ENCODE measurements around the gene PASK.

DNA sequence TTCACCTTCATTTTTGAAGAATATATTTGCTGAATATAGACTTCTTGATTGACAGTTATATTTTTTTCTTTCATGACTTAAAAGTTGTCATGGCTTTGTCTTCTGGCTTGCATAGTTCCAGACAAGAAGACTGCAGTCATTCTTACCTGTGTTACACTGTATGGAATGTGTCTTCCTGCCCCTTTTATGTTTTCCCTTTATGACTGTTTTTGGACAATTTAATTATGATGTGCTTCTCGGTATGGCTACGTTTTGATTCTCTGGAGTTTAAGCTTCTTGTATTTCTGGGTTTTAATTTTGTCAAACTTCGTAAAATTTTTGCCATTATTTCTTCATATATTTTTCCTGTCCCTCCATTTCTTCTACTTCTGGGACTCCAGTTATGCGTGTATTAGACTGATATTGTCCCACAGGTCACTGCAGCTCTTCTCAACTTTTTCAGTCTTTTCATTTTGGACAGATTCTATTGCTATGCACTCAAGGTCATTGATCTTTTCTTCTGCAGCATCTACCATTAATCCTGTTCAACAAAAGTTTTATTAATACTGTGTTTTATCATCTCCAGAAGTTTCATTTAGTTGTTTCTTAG lies 64.3 kb downstream of the PASK start:
- TF ChIP-seq, protein P1, sequence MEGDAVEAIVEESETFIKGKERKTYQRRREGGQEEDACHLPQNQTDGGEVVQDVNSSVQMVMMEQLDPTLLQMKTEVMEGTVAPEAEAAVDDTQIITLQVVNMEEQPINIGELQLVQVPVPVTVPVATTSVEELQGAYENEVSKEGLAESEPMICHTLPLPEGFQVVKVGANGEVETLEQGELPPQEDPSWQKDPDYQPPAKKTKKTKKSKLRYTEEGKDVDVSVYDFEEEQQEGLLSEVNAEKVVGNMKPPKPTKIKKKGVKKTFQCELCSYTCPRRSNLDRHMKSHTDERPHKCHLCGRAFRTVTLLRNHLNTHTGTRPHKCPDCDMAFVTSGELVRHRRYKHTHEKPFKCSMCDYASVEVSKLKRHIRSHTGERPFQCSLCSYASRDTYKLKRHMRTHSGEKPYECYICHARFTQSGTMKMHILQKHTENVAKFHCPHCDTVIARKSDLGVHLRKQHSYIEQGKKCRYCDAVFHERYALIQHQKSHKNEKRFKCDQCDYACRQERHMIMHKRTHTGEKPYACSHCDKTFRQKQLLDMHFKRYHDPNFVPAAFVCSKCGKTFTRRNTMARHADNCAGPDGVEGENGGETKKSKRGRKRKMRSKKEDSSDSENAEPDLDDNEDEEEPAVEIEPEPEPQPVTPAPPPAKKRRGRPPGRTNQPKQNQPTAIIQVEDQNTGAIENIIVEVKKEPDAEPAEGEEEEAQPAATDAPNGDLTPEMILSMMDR (conservative IDR thresholded peaks at IDR 0.05; ENCODE audit: low read depth, low read length) = no peak
- TF ChIP-seq RCOR1 (IDR thresholded peaks at IDR 0.05; ENCODE audit: insufficient replicate concordance, low read length) = no peak

Data from IMR-90 (cell line).